SK-N-SH (cell line): ENCODE results near the gene STK32C. TPM values are rescaled to one million over a fixed set of nuclear protein-coding genes. Genes with fewer than 3 reads are reported as not detected.

Source experiments
- CTCF ChIA-PET: fragments of 300-600, 350-600 bp; formaldehyde crosslinking; extraction: SDS; loops from one replicate; lab custom pipeline; 2021; lab: Yijun Ruan, JAX
- POLR2A ChIA-PET: fragments of 350-600 bp; sonication (Branson Sonifier 250); formaldehyde crosslinking; extraction: SDS; loops from one replicate; lab custom pipeline; 2020; ENCODE audit warnings: antibody characterized with exemption, inconsistent platforms; lab: Yijun Ruan, JAX
- DNase-seq: peaks from one replicate; pipeline ENCODE4 v3.0.0; 2012
- H2AFZ ChIP-seq: fragments of 200-600 bp; sonication (generic); 2 replicates; pipeline ENCODE4 v1.8.1; 2016; ENCODE audit warnings: antibody characterized with exemption, mild to moderate bottlenecking, low read depth
- H3F3A ChIP-seq: fragments of 200-600 bp; sonication (generic); replicated peaks from 2 replicates; pipeline ENCODE3; 2016; ENCODE audit warnings: antibody characterized with exemption, mild to moderate bottlenecking; ENCODE audit not compliant: insufficient read depth
- H3K27ac ChIP-seq, 2 experiments: fragments of 200-500 bp in 1 of 2; fragments of 200-600 bp in 1 of 2; sonication (Bioruptor generic) in 1 of 2; sonication (generic), shearing (Covaris generic) in 1 of 2; 2 replicates each; pipeline versions ENCODE4 v1.5.1 to v1.6.1; 2014 to 2016; ENCODE audit warnings: low read depth in 2 of 2, inconsistent platforms in 1 of 2, low read length in 1 of 2, mild to moderate bottlenecking in 1 of 2, mixed read lengths in 1 of 2
- H3K27me3 ChIP-seq: fragments of 200-600 bp; sonication (generic), shearing (Covaris generic); 2 replicates; pipeline ENCODE4 v1.6.1; 2016; ENCODE audit warnings: mixed run types; ENCODE audit not compliant: insufficient read depth
- H3K36me3 ChIP-seq, 2 experiments: fragments of 200-500 bp in 1 of 2; fragments of 200-600 bp in 1 of 2; sonication (Bioruptor generic) in 1 of 2; sonication (generic) in 1 of 2; replicated peaks in 1 of 2; 2 replicates each; pipeline versions ENCODE3 to v1.5.1; 2014 to 2016; ENCODE audit warnings: low read length in 1 of 2, mild to moderate bottlenecking in 1 of 2; ENCODE audit not compliant: insufficient read depth in 2 of 2, control insufficient read depth in 1 of 2
- H3K4me1 ChIP-seq, 2 experiments: fragments of 200-500 bp in 1 of 2; fragments of 200-600 bp in 1 of 2; sonication (Bioruptor generic) in 1 of 2; sonication (generic), shearing (Covaris generic) in 1 of 2; 2 replicates each; pipeline versions ENCODE4 v1.5.1 to v1.6.1; 2014 to 2016; ENCODE audit warnings: low read depth in 1 of 2, low read length in 1 of 2, mixed run types in 1 of 2; ENCODE audit not compliant: insufficient read depth in 2 of 2, control insufficient read depth in 1 of 2
- H3K4me2 ChIP-seq: fragments of 200-600 bp; sonication (generic), shearing (Covaris generic); 2 replicates; pipeline ENCODE4 v1.6.1; 2017; ENCODE audit warnings: mixed run types
- H3K4me3 ChIP-seq, 2 experiments: fragments of 200-500 bp in 1 of 2; fragments of 200-600 bp in 1 of 2; sonication (Bioruptor generic) in 1 of 2; sonication (generic), shearing (Covaris generic) in 1 of 2; 2 replicates each; pipeline versions ENCODE4 v1.5.1 to v1.8.1; 2014 to 2016; ENCODE audit warnings: low read depth in 2 of 2, inconsistent platforms in 1 of 2, low read length in 1 of 2, mild to moderate bottlenecking in 1 of 2, mixed read lengths in 1 of 2, moderate library complexity in 1 of 2
- H3K79me2 ChIP-seq: fragments of 200-600 bp; sonication (generic); 2 replicates; pipeline ENCODE4 v1.8.1; 2017; ENCODE audit warnings: mild to moderate bottlenecking; ENCODE audit not compliant: insufficient read depth
- H3K9ac ChIP-seq: fragments of 200-600 bp; sonication (generic); 2 replicates; pipeline ENCODE4 v1.6.1; 2017; ENCODE audit warnings: mixed run types
- H3K9me2 ChIP-seq: fragments of 200-600 bp; sonication (generic); 2 replicates; pipeline ENCODE4 v1.6.1; 2017; ENCODE audit warnings: mixed run types
- H3K9me3 ChIP-seq: fragments of 200-600 bp; sonication (generic); 2 replicates; pipeline ENCODE4 v1.6.1; 2017; ENCODE audit warnings: mixed run types, mild to moderate bottlenecking, moderate library complexity
- H4K20me1 ChIP-seq: fragments of 200-600 bp; sonication (generic); 2 replicates; pipeline ENCODE4 v1.6.1; 2017; ENCODE audit warnings: mild to moderate bottlenecking, mixed run types; ENCODE audit not compliant: insufficient read depth
- CHD2 ChIP-seq: fragments of 150-350 bp; IDR thresholded peaks from 2 replicates; pipeline ENCODE4 v1.6.1; 2018; ENCODE audit warnings: low read length; ENCODE audit not compliant: partially characterized antibody
- EP300 ChIP-seq, 2 experiments: IDR thresholded peaks; 2 replicates each; pipeline versions ENCODE4 v1.4.0 to v1.6.1; 2012; ENCODE audit warnings: borderline replicate concordance in 1 of 2, low read depth in 1 of 2, low read length in 1 of 2
- FOSL2 ChIP-seq: IDR thresholded peaks from 2 replicates; pipeline ENCODE4 v1.4.0; 2012; ENCODE audit warnings: low read depth, mild to moderate bottlenecking, moderate library complexity, borderline replicate concordance
- FOXJ3 ChIP-seq: sonication (generic); formaldehyde crosslinking; IDR thresholded peaks from 2 replicates; pipeline ENCODE4 v1.5.1; 2020; ENCODE audit warnings: mild to moderate bottlenecking, missing genetic modification reagents
- FOXM1 ChIP-seq: IDR thresholded peaks from 2 replicates; pipeline ENCODE4 v1.4.0; 2012; ENCODE audit warnings: low read depth, mild to moderate bottlenecking
- GABPA ChIP-seq: IDR thresholded peaks from 2 replicates; pipeline ENCODE4 v1.4.0; 2012; ENCODE audit warnings: low read depth, mild to moderate bottlenecking
- GATA2 ChIP-seq: sonication (generic); formaldehyde crosslinking; IDR thresholded peaks from 2 replicates; pipeline ENCODE4 v1.5.0; 2020; ENCODE audit warnings: mild to moderate bottlenecking, missing genetic modification reagents
- MEF2A ChIP-seq: IDR thresholded peaks from 2 replicates; pipeline ENCODE4 v1.4.0; 2012; ENCODE audit warnings: low read depth, borderline replicate concordance
- NFIC ChIP-seq: IDR thresholded peaks from 2 replicates; pipeline ENCODE4 v1.4.0; 2012; ENCODE audit warnings: borderline replicate concordance
- NRF1 ChIP-seq: IDR thresholded peaks from 2 replicates; pipeline ENCODE4 v1.6.1; 2012; ENCODE audit warnings: low read depth, mild to moderate bottlenecking, low read length
- POLR2AphosphoS5 ChIP-seq: IDR thresholded peaks from 2 replicates; pipeline ENCODE4 v1.6.1; 2012; ENCODE audit warnings: low read depth, low read length
- RXRA ChIP-seq: IDR thresholded peaks from 2 replicates; pipeline ENCODE4 v1.4.0; 2012; ENCODE audit warnings: low read depth, mild to moderate bottlenecking, borderline replicate concordance
- SIN3A ChIP-seq: IDR thresholded peaks from 2 replicates; pipeline ENCODE4 v1.6.1; 2012; ENCODE audit warnings: low read depth, mild to moderate bottlenecking, low read length, moderate library complexity, borderline replicate concordance
- TCF12 ChIP-seq: IDR thresholded peaks from 2 replicates; pipeline ENCODE4 v1.4.0; 2012
- YY1 ChIP-seq: IDR thresholded peaks from 2 replicates; pipeline ENCODE4 v1.4.0; 2012; ENCODE audit warnings: low read depth, mild to moderate bottlenecking
- WGBS: methylation state at CpG from one replicate; pipeline ENCODE4 v1.1.6; 2017; ENCODE audit warnings: low lambda C conversion rate; 5-methylcytosine and 5-hydroxymethylcytosine counted together
- polyA plus RNA-seq, 3 experiments: library from polyadenylated mRNA; depleted of rRNA; stranded (reverse); fragments of >200 nt; gene quantifications; 2 replicates each; pipeline ENCODE4 v1.2.3, GENCODE V29; 2012
- TF ChIP-seq, protein P1 (sequence below): IDR thresholded peaks from 2 replicates; pipeline ENCODE4 v1.4.0; 2012; ENCODE audit warnings: low read depth
- TF ChIP-seq, protein P2 (sequence below): IDR thresholded peaks from 2 replicates; pipeline ENCODE4 v1.6.1; 2012; ENCODE audit warnings: mild to moderate bottlenecking, low read depth, low read length, moderate library complexity

STK32C gene
- polyA plus RNA-seq, 1 of the 3 experiments (the other 2 are of a cell fraction) = 27.8 TPM

DNA sequence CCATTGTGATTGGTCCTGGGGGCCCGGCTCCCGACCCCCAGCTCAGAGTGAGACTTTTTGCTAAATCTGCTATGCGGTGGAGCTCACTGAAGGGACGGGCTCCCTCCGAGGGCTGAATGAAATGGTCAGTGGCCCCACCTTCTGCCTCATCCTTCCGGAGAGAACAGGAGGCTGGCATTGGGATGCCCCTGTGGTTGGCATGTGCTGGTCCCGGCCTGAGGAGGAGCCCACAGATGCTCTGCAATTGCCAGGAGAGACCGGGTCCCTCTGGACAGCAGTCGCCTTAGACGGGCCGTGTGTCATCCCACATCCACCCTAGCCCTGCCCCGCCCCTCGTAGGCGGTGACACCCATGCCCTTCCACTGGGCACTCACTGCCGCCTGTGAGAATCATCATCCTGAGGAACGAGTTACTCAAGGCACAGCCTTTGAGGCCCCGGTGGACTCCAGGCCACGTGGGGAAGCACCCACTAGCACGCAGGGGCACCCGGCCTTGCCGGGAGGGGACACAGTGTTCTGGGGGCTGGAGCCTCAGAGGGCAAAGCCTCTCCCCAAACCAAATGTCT, 142.3 kb downstream of the STK32C start:
- no peak overlapping the region for H3K27ac ChIP-seq
- no peak overlapping the region for H2AFZ ChIP-seq
- DNase-seq = no peak
- TF ChIP-seq RXRA (no peak), GATA2 (CRISPR knock-in tag) (no peak), GABPA (no peak), SIN3A (no peak), NFIC (no peak), YY1 (no peak), FOSL2 (no peak), FOXJ3 (CRISPR knock-in tag) (no peak), MEF2A (no peak), FOXM1 (no peak), EP300 (IDR thresholded peaks at IDR 0.05; ENCODE audit: borderline replicate concordance in 1 of 2, low read depth in 1 of 2, low read length in 1 of 2) (no peak), CHD2 (no peak), NRF1 (no peak), TCF12 (no peak), POLR2AphosphoS5 (no peak)
- TF ChIP-seq, protein P1, sequence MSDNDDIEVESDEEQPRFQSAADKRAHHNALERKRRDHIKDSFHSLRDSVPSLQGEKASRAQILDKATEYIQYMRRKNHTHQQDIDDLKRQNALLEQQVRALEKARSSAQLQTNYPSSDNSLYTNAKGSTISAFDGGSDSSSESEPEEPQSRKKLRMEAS = no peak
- TF ChIP-seq, protein P2, sequence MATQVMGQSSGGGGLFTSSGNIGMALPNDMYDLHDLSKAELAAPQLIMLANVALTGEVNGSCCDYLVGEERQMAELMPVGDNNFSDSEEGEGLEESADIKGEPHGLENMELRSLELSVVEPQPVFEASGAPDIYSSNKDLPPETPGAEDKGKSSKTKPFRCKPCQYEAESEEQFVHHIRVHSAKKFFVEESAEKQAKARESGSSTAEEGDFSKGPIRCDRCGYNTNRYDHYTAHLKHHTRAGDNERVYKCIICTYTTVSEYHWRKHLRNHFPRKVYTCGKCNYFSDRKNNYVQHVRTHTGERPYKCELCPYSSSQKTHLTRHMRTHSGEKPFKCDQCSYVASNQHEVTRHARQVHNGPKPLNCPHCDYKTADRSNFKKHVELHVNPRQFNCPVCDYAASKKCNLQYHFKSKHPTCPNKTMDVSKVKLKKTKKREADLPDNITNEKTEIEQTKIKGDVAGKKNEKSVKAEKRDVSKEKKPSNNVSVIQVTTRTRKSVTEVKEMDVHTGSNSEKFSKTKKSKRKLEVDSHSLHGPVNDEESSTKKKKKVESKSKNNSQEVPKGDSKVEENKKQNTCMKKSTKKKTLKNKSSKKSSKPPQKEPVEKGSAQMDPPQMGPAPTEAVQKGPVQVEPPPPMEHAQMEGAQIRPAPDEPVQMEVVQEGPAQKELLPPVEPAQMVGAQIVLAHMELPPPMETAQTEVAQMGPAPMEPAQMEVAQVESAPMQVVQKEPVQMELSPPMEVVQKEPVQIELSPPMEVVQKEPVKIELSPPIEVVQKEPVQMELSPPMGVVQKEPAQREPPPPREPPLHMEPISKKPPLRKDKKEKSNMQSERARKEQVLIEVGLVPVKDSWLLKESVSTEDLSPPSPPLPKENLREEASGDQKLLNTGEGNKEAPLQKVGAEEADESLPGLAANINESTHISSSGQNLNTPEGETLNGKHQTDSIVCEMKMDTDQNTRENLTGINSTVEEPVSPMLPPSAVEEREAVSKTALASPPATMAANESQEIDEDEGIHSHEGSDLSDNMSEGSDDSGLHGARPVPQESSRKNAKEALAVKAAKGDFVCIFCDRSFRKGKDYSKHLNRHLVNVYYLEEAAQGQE = no peak
- ChIA-PET CTCF (no interaction called here), POLR2A (no interaction called here)
- H3K27me3 ChIP-seq = no peaks in the 10 kb centered on the region
- H3K9ac ChIP-seq = no peak overlapping the region
- H3K9me3 ChIP-seq = no peaks in the 10 kb centered on the region
- no peaks in the 10 kb centered on the region for H3K9me2 ChIP-seq
- 78% methylated on average over 17 of the region's 21 CpGs for WGBS
- no peaks in the 10 kb centered on the region for H3K79me2 ChIP-seq
- peaks cover 0 to 14% of the 10 kb centered on the region in 2 experiments; a peak in 1 of 4 replicates for H3K4me1 ChIP-seq
- no peaks in the 10 kb centered on the region for H4K20me1 ChIP-seq
- no peak overlapping the region for H3K4me3 ChIP-seq
- H3K36me3 ChIP-seq = no peaks in the 10 kb centered on the region
- no peak overlapping the region for H3K4me2 ChIP-seq
- no peaks in the 10 kb centered on the region for H3F3A ChIP-seq
